GM12892 (cell line): ENCODE measurements around the gene ARHGAP26.

Experiments used
- DNase-seq: peaks from one replicate; pipeline ENCODE4 v3.0.0; 2011; ENCODE audit not compliant: insufficient read length
- FAIRE-seq: peaks from 2 replicates; lab custom pipeline; 2011; peaks lifted over from hg19 to GRCh38; lab: Jason Lieb, UNC
- POLR2A ChIP-seq: IDR thresholded peaks from 2 replicates; pipeline ENCODE4 v1.6.1; 2011; ENCODE audit warnings: low read depth, low read length, control low read depth
- POLR2AphosphoS5 ChIP-seq: IDR thresholded peaks from 2 replicates; pipeline ENCODE4 v1.6.1; 2011; ENCODE audit warnings: low read depth, low read length, control low read depth
- TAF1 ChIP-seq: IDR thresholded peaks from 2 replicates; pipeline ENCODE4 v1.6.1; 2011; ENCODE audit warnings: low read depth, mild to moderate bottlenecking, control low read depth, low read length, borderline replicate concordance

Gene ARHGAP26

GRCh38 chr5:142758062-142758795 lies 11.9 kb upstream of the ARHGAP26 start:
- DNase-seq = no peak
- TF ChIP-seq POLR2AphosphoS5 (no peak), TAF1 (no peak), POLR2A (no peak)
- no peak for FAIRE-seq

- TF ChIP-seq TAF1 (no peak), POLR2A (no peak), POLR2AphosphoS5 (no peak)
- no peak for DNase-seq
- FAIRE-seq = no peak
Measured at GRCh38 chr5:142758796-142759145, 11.4 kb upstream of the ARHGAP26 start.

GRCh38 chr5:142763701-142764100 lies 6.5 kb upstream of the ARHGAP26 start:
- no peak for FAIRE-seq
- TF ChIP-seq TAF1 (no peak), POLR2AphosphoS5 (no peak), POLR2A (no peak)
- no peak for DNase-seq

GRCh38 chr5:142767178-142767577 lies 3.0 kb upstream of the ARHGAP26 start:
- FAIRE-seq (no peak), DNase-seq (no peak)
- TF ChIP-seq POLR2A = no peak
- TF ChIP-seq TAF1 = no peak
- TF ChIP-seq POLR2AphosphoS5 = no peak

- no peak for TF ChIP-seq POLR2A
- TF ChIP-seq TAF1 = no peak
- no peak for TF ChIP-seq POLR2AphosphoS5
- DNase-seq = no peak
- no peak for FAIRE-seq
Measured at GRCh38 chr5:142767911-142768310, 2.3 kb upstream of the ARHGAP26 start.

- DNase-seq (no peak), FAIRE-seq (no peak)
- TF ChIP-seq TAF1 = no peak
- no peak for TF ChIP-seq POLR2A
- no peak for TF ChIP-seq POLR2AphosphoS5
Measured at GRCh38 chr5:142769251-142769792, 855 bp upstream of the ARHGAP26 start.

- TF ChIP-seq POLR2AphosphoS5 = no peak
- TF ChIP-seq POLR2A = no peak
- TF ChIP-seq TAF1 = no peak
- DNase-seq (peak; percentile 23), FAIRE-seq (no peak)
Measured at GRCh38 chr5:142770650-142771609, 753 bp downstream of the ARHGAP26 start.

- FAIRE-seq = no peak
- TF ChIP-seq POLR2AphosphoS5 (no peak), POLR2A (no peak), TAF1 (no peak)
- DNase-seq = no peak
Measured at GRCh38 chr5:142771666-142772065, 1.5 kb downstream of the ARHGAP26 start.

- TF ChIP-seq POLR2AphosphoS5 = no peak
- no peak for TF ChIP-seq TAF1
- TF ChIP-seq POLR2A = no peak
- FAIRE-seq (no peak), DNase-seq (no peak)
Measured at GRCh38 chr5:142772446-142773293, 2.5 kb downstream of the ARHGAP26 start.

- DNase-seq (no peak), FAIRE-seq (no peak)
- TF ChIP-seq POLR2A (no peak), TAF1 (no peak), POLR2AphosphoS5 (no peak)
Measured at GRCh38 chr5:142777099-142777498, 6.9 kb downstream of the ARHGAP26 start.
